ENCODE results near the gene MED9.

DNA sequence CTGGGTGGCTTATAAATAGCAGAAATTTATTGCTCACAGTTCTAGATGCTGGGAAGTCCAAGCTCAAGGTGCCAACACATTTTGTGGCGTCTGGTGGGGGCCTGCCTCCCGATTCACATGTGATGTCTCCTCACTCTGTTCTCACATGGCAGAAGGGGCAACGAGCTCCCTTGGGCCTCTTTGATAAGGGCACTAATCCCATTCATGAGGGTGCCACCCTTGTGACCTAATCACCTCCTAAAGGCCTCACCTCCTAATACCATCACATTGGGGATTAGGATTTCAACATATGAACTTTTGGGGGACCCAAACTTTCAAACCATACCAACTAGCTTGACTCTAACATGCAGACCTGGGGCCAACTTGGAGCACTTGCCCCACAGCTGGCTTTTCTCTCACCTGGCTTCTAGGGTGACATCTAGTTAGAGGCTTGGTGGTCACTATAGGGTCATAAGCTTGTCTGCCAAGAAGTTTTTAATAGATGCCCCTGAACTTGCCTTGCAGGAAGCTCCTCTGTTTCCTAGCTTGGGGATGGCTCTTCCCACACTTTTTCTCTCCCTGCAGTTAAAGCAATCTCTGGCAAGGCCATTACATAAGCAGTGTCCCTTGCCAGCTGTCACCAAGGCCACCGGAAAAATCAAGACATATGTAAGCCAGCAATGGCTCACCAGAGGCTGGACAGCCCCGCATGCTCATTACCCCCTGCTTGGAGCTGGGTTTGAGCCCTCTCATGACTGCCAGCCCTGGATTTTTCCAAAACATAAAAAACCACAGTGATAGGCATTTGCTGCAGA lies 8.4 kb upstream of the MED9 start:
- TF ChIP-seq, protein P1, sequence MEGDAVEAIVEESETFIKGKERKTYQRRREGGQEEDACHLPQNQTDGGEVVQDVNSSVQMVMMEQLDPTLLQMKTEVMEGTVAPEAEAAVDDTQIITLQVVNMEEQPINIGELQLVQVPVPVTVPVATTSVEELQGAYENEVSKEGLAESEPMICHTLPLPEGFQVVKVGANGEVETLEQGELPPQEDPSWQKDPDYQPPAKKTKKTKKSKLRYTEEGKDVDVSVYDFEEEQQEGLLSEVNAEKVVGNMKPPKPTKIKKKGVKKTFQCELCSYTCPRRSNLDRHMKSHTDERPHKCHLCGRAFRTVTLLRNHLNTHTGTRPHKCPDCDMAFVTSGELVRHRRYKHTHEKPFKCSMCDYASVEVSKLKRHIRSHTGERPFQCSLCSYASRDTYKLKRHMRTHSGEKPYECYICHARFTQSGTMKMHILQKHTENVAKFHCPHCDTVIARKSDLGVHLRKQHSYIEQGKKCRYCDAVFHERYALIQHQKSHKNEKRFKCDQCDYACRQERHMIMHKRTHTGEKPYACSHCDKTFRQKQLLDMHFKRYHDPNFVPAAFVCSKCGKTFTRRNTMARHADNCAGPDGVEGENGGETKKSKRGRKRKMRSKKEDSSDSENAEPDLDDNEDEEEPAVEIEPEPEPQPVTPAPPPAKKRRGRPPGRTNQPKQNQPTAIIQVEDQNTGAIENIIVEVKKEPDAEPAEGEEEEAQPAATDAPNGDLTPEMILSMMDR (IDR thresholded peaks at IDR 0.05; ENCODE audit: control extremely low read depth in 1 of 3, insufficient read depth in 1 of 3, low read depth in 1 of 3, low read length in 3 of 3), result no peak
- TF ChIP-seq, protein P2, sequence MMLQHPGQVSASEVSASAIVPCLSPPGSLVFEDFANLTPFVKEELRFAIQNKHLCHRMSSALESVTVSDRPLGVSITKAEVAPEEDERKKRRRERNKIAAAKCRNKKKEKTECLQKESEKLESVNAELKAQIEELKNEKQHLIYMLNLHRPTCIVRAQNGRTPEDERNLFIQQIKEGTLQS (IDR thresholded peaks at IDR 0.05; ENCODE audit: insufficient read depth, low read depth, low read length), result no peak
- TF ChIP-seq CBX5 (IDR thresholded peaks at IDR 0.05; ENCODE audit: low read depth, low read length) (no peak), POLR2A (IDR thresholded peaks at IDR 0.05; ENCODE audit: control extremely low read depth in 1 of 2, low read depth in 2 of 2, low read length in 2 of 2) (no peak), FOSL1 (IDR thresholded peaks at IDR 0.05; ENCODE audit: insufficient read depth, low read depth, low read length) (no peak), NRF1 (IDR thresholded peaks at IDR 0.05; ENCODE audit: low read depth, low read length) (no peak), RAD21 (IDR thresholded peaks at IDR 0.05 in 1 of 2, conservative IDR thresholded peaks at IDR 0.05 in 1 of 2; ENCODE audit: low read depth in 2 of 2, low read length in 2 of 2) (no peak), RFX5 (IDR thresholded peaks at IDR 0.05; ENCODE audit: borderline replicate concordance, low read depth, low read length) (no peak), JUND (IDR thresholded peaks at IDR 0.05; ENCODE audit: low read length) (no peak), NANOG (IDR thresholded peaks at IDR 0.05; ENCODE audit: insufficient read depth, low read depth, low read length, poor library complexity, severe bottlenecking) (no peak), ASH2L (IDR thresholded peaks at IDR 0.05; ENCODE audit: low read length) (no peak)
